Bone marrow (tissue), 2 donors: ENCODE results near the gene NUDT9.
"Not testable (repeated sequence)": the region's sequence is repeated elsewhere in the genome, so short reads cannot be mapped to it uniquely, and the experiment has no call there.

Source experiments
- DNase-seq, 2 donors: peaks; one replicate each; lab custom pipeline; 2025; lab: John Stamatoyannopoulos, UW

The NUDT9 gene

GRCh38 chr4:87409420-87409939, 12.9 kb upstream of the NUDT9 start:
- DNase-seq: no peak

- no peak for DNase-seq
Measured at GRCh38 chr4:87410157-87410556, 12.2 kb upstream of the NUDT9 start.

- no peak for DNase-seq
Measured at GRCh38 chr4:87410679-87411078, 11.7 kb upstream of the NUDT9 start.

- no peak for DNase-seq
Measured at GRCh38 chr4:87414816-87415215, 7.6 kb upstream of the NUDT9 start.

GRCh38 chr4:87416965-87417364, 5.4 kb upstream of the NUDT9 start:
- no peak for DNase-seq

- DNase-seq: not testable (repeated sequence)
Measured at GRCh38 chr4:87418410-87418809, 4.0 kb upstream of the NUDT9 start.

- no peak for DNase-seq
Measured at GRCh38 chr4:87419578-87420249, 2.7 kb upstream of the NUDT9 start.

- no peak for DNase-seq
Measured at GRCh38 chr4:87420276-87420830, 2.0 kb upstream of the NUDT9 start.

- peak in 1 of 2 donors; percentile 5 for DNase-seq
Measured at GRCh38 chr4:87423317-87424098, 1.1 kb downstream of the NUDT9 start.

GRCh38 chr4:87424099-87424543, 1.7 kb downstream of the NUDT9 start:
- not testable (repeated sequence) for DNase-seq

GRCh38 chr4:87425711-87426110, 3.3 kb downstream of the NUDT9 start:
- no peak for DNase-seq

GRCh38 chr4:87426865-87427517, 4.6 kb downstream of the NUDT9 start:
- DNase-seq: no peak

GRCh38 chr4:87427518-87427868, 5.1 kb downstream of the NUDT9 start:
- no peak for DNase-seq

GRCh38 chr4:87428979-87429378, 6.6 kb downstream of the NUDT9 start:
- no peak for DNase-seq

- no peak for DNase-seq
Measured at GRCh38 chr4:87430038-87430437, 7.7 kb downstream of the NUDT9 start.

- no peak for DNase-seq
Measured at GRCh38 chr4:87433342-87433741, 11.0 kb downstream of the NUDT9 start.

- DNase-seq: no peak
Measured at GRCh38 chr4:87442889-87443288, 20.5 kb downstream of the NUDT9 start.

GRCh38 chr4:87444741-87445140, 22.4 kb downstream of the NUDT9 start:
- DNase-seq: no peak

GRCh38 chr4:87445964-87446363, 23.6 kb downstream of the NUDT9 start:
- DNase-seq: no peak

- not testable (repeated sequence) for DNase-seq
Measured at GRCh38 chr4:87446375-87446774, 24.0 kb downstream of the NUDT9 start.

- DNase-seq: no peak
Measured at GRCh38 chr4:87451537-87451936, 29.2 kb downstream of the NUDT9 start.

GRCh38 chr4:87458913-87459312, 36.5 kb downstream of the NUDT9 start:
- DNase-seq: no peak
